HG03196 (cell line): ENCODE results near the gene A3GALT2.
"Not testable (repeated sequence)": the region's sequence is repeated elsewhere in the genome, so short reads cannot be mapped to it uniquely, and the experiment has no call there.

Experiments
- ATAC-seq: cut with Tn5 transposase; IDR thresholded peaks from one replicate; pipeline ENCODE4 v1.9.1; 2021; ENCODE audit not compliant: unreplicated experiment

Gene A3GALT2

GRCh38 chr1:33294071-33295010 lies 26.6 kb downstream of the A3GALT2 start:
- no peak for ATAC-seq

- ATAC-seq = no peak
Measured at GRCh38 chr1:33292726-33293340, 28.1 kb downstream of the A3GALT2 start.

DNA sequence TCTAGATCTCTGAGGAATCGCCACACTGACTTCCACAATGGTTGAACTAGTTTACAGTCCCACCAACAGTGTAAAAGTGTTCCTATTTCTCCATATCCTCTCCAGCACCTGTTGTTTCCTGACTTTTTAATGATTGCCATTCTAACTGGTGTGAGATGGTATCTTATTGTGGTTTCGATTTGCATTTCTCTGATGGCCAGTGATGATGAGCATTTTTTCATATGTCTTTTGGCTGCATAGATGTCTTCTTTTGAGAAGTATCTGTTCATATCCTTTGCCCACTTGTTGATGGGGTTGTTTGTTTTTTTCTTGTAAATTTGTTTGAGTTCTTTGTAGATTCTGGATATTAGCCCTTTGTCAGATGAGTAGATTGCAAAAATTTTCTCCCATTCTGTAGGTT lies 30.3 kb downstream of the A3GALT2 start:
- not testable (repeated sequence) for ATAC-seq

- no peak for ATAC-seq
Measured at GRCh38 chr1:33289858-33290154, 31.1 kb downstream of the A3GALT2 start.

DNA sequence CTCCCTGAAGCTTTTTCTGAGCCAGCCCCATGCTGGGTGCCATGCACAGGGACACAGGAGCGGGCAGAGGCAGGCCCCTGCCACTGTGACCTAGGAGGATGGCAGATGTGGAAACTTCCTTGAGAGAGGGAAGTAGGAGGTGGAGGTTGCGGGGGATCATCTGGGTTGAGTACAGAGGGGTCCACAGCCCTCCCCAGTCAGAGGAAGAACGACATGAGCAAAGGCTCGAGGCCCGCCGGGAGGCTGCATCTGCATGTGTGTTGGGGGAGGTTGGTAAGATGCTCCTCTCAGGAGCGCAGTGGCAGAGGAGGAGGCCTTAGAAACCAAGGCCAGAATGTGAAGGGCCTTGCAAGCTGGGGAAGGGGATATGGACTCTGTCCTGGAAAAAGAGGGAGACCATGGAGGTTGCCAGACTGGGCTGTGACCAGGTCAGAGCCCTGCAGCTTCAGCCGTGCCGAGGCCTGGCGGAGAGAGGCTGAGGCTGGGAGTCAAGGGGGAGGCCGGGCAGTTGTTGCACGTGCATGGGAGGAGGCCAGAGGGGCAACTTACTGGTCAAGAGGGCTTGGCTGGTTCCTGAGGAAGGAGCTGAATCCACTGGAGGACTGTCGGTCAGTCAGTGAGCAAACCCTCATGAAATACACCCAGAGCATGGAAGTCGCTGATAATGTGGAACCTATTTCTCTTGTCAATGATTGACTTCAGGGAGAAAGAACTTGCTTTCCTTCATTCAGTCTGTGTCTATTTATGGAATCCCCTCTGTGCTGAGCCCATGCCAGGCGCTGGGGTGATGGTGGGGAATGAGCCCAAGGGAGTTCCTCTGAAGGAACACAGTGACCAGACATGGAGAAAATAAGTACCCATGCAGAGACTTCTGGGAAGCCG lies 31.7 kb downstream of the A3GALT2 start:
- no peak for ATAC-seq

DNA sequence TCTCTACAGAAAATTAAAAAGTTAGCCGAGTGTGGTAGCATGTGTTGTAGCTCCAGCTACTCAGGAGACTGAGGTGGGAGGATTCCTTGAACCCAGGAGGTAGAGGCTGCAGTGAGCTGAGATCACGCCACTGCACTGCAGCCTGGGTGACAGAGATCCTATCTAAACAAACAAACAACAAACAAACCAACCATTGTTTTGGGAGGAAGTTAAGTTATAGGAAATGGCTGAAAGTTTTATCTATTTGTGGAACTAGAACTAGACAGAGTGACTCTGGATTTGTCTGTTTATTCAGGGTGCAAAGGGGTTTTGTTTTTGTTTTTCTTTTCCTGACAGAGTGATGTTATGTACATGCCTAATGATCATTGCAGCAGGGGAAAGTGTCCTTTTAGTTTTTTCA lies 33.6 kb downstream of the A3GALT2 start:
- no peak for ATAC-seq

DNA sequence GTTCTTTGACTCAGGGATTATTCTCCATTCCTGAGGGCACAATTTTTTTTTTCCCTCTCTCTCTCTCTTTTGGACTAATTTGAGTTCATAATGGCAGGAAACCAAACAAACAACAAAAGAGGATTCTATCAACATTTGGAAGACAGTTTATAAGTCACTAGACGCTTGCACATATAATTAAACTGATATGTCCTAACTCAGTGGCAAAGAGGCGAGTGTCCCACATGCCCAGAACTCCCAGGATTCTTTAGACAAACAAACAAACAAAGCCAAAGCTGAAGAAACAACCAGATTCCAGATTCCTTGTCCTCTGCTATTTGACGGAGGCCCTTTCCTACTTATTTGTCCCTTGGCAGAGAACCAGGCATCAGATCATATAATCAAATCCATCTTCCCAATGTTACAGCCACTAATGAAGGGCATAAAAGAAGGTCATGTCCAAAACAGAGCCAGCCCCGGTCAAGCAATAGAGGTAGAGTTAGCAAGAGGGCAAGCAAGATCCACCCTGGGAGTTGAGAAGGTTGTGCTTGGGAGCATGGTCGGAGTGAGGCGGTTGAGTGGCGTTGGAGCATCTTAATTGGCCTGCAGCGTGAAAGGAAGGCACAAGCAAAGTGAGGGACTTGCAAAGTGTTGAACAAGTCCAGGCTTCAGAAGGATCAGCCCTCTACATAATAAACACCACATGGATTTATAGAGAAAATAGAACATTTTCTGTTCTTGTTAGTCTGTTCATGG lies 34.3 kb downstream of the A3GALT2 start:
- no peak for ATAC-seq

GRCh38 chr1:33284049-33284448 lies 36.8 kb downstream of the A3GALT2 start:
- ATAC-seq = no peak

DNA sequence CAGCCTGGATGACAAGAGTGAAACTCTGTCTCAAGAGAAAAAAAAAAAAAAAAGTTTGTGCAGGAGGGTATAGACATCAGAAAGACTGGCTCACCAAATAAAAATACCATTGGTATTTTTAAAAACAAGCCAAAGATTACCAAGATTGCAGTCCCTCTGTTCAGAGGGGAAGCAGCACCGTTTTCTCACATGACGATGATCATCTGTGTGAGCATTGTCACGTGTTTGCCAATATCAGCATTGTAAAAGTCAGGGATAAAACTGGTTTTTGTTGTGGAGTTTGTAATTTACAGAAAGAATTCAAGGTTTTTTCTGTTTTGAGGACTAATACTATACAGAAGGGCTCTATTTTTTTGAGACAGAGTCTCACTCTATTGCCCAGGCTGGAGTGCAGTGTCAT lies 38.1 kb downstream of the A3GALT2 start:
- ATAC-seq = no peak

GRCh38 chr1:33281554-33282303 lies 39.2 kb downstream of the A3GALT2 start:
- ATAC-seq = no peak

DNA sequence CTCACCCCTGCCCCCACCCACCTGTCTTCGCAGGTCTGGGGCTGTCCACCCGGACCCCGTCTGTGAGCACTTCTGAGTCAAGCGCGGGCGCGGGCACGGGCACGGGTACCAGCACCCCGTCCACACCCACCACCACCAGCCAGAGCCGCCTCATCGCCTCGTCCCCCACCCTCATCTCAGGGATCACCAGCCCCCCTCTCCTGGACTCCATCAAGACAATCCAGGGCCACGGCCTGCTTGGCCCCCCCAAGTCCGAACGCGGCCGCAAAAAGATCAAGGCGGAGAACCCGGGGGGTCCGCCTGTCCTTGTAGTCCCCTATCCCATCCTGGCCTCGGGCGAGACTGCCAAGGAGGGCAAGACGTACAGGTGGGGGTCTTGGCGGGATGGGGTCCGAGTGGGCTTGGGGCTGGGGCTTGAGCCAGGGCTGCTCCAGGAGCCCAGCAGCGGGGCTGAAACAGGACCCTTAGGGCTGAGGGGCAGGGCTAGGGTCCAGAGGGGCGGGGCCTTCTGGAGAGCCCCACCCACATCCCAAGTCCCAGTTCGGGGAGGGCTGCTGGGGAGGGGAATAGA lies 40.7 kb downstream of the A3GALT2 start:
- ATAC-seq = no peak

- ATAC-seq = no peak
Measured at GRCh38 chr1:33277488-33278084, 43.3 kb downstream of the A3GALT2 start.

GRCh38 chr1:33276573-33277298 lies 44.2 kb downstream of the A3GALT2 start:
- no peak for ATAC-seq

GRCh38 chr1:33275706-33276572 lies 45.0 kb downstream of the A3GALT2 start:
- ATAC-seq = no peak

DNA sequence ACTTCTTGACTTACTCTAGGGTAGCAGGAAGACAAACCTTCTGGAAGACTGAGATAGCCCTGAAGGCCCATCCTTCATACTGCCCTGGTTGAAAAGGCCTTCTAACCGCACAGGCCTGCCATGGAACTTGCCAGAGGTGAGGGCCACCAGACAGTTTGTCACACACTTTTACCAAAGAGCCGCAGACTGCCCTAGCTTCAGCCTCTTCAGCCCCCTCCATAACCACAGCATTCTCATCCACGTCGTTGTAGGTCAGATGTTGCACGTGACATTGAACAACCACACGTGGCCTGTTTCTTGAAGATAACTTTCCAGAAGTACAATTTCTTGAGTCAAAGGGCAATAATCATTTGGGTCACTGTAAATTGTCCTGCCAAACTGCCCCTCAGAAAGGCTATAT lies 45.7 kb downstream of the A3GALT2 start:
- ATAC-seq = no peak

- no peak for ATAC-seq
Measured at GRCh38 chr1:33274446-33274845, 46.5 kb downstream of the A3GALT2 start.

GRCh38 chr1:33273961-33274371 lies 46.9 kb downstream of the A3GALT2 start:
- ATAC-seq = no peak

DNA sequence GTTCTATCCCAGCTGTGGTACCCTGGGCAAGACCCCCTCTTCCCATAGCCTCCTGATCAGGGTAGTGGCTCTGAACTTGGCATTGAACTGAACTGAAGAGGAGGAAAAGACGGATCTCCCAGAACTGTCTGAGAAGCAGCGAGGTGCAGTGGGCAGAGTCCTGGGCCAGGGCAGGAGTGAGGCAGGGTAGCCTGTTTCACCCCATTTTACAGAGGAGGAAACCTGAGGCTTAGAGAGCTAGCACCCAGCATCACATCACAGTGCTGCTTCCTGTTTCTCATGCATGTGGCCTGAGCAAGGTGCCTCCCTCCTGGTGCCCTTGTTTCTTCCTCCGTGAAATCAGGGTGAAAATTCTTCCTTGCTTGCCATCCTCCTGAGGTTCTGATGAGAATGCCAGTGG lies 47.5 kb downstream of the A3GALT2 start:
- ATAC-seq = no peak
